GM12872 (cell line): ENCODE results near the gene GSDME.

Experiments used
- CTCF ChIP-seq: IDR thresholded peaks from 3 replicates; pipeline ENCODE4 v1.5.1; 2011; ENCODE audit warnings: low read depth, mild to moderate bottlenecking, low read length, moderate library complexity; ENCODE audit not compliant: insufficient read depth

GSDME gene

GRCh38 chr7:24784277-24784676 is 27.0 kb upstream of the GSDME start:
- TF ChIP-seq CTCF = no peak

- TF ChIP-seq CTCF = no peak
Measured at GRCh38 chr7:24783698-24784097, 26.4 kb upstream of the GSDME start.

DNA sequence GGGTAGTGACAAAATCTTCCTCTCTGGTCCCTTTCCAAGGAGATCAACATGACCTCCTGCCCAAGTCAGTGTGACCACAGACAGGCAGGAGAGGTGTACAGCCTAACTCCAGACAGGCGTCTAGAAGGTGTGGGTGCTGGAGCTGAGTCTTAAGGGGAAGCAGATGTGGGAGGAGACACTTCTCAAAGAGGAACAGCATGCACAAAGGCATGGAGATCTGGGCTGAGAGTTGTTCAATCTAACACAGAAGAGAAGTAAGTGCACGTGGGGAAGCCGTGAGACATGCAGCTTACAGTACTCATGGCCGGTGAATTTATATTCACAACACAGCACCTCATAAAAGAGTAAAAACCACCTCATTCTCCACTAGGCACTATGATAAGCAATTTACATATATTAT is 23.8 kb upstream of the GSDME start:
- TF ChIP-seq CTCF = no peak

DNA sequence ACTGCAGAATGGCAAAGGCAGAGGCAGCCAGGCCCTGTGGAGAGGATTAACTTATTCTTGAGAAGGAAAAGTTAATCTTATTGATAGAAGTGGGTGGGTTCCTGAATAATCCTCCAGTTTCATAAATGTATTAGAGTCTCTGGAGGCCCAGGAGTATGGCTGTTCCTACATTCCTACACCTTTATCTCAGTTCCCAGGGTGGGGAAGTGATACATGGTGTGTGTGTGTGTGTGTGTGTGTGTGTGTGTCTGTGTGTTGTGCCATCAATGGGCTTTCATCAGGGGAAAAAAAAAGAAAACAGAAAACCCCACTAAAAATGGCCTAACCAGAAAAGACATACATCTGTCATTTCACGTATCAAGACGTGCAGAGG is 22.0 kb upstream of the GSDME start:
- no peak for TF ChIP-seq CTCF

- TF ChIP-seq CTCF = no peak
Measured at GRCh38 chr7:24778543-24779282, 21.4 kb upstream of the GSDME start.

- TF ChIP-seq CTCF = no peak
Measured at GRCh38 chr7:24777806-24778205, 20.5 kb upstream of the GSDME start.

DNA sequence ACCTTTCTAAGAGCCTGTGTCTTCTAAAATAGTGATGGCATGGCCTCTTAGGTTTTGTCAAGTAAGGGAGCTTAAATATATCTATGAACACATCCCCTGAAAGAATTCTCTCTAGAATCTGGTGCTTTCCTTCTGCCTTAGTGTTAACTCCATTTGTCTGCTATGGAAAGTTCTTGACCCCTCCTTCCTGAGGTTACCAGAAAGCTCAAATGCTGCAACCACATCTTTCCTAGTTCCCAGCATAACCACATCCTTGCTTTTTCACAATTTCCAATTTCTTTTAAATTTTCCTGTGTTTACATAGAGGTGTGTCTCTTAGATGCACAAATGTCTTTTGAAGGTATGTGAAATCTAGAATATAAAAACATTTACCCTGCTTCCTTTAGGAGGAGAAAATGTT is 16.4 kb upstream of the GSDME start:
- TF ChIP-seq CTCF = no peak
